GM12878 (cell line): ENCODE measurements around the gene ALS2. TPM values are rescaled to one million over a fixed set of nuclear protein-coding genes. Genes with fewer than 3 reads are reported as not detected.

Experiments
- ATAC-seq: fragments of 200-7000 bp; cut with Tn5 transposase; 3 replicates; pipeline ENCODE4 v1.9.1; 2020; ENCODE audit warnings: mild to moderate bottlenecking, moderate library complexity
- BruUV-seq: library from RNA; stranded (reverse); fragments of 400-500 nt; replicated peaks from 2 replicates; lab custom pipeline; 2021; lab: Mats Ljungman, UMichigan
- CTCF ChIA-PET: fragments of 300-600 bp; sonication (Branson Sonifier 250); formaldehyde crosslinking; extraction: SDS; loops from one replicate; lab custom pipeline; 2021; ENCODE audit warnings: inconsistent platforms; lab: Yijun Ruan, JAX
- POLR2A ChIA-PET: fragments of 350-600 bp; formaldehyde crosslinking; extraction: SDS; loops from one replicate; lab custom pipeline; 2021; ENCODE audit warnings: inconsistent platforms; lab: Charles Lee
- RAD21 ChIA-PET: fragments of 300-600 bp; sonication (Branson Sonifier 250); formaldehyde crosslinking; loops from one replicate; lab custom pipeline; 2023; ENCODE audit warnings: antibody characterized with exemption; ENCODE audit not compliant: unreplicated experiment; lab: Charles Lee
- SMC1A ChIA-PET: fragments of 300-600 bp; sonication (Branson Sonifier 250); formaldehyde crosslinking; loops from one replicate; lab custom pipeline; 2023; ENCODE audit not compliant: unreplicated experiment, uncharacterized antibody; lab: Charles Lee
- DNase-seq: peaks from one replicate; pipeline ENCODE4 v3.0.0-alpha.2; 2011; ENCODE audit warnings: low read depth, low spot score
- FAIRE-seq: peaks from 3 replicates; lab custom pipeline; 2011; peaks lifted over from hg19 to GRCh38; lab: Jason Lieb, UNC
- H2AFZ ChIP-seq: 2 replicates; pipeline ENCODE4 v1.6.0; 2011; ENCODE audit warnings: low read depth, low read length, control low read depth; ENCODE audit not compliant: control insufficient read depth
- H3K27ac ChIP-seq: 2 replicates; pipeline ENCODE4 v1.5.1; 2011; ENCODE audit warnings: control low read depth; ENCODE audit not compliant: control insufficient read depth, insufficient read depth
- H3K27me3 ChIP-seq, 2 experiments: replicated peaks in 1 of 2; 2 replicates each; pipeline versions ENCODE4 v1.6.0 to v1.6.1; 2011; ENCODE audit warnings: low read length in 1 of 2; ENCODE audit not compliant: control insufficient read depth in 2 of 2, insufficient read depth in 2 of 2
- H3K36me3 ChIP-seq, 2 experiments: 2 replicates each; pipeline ENCODE4 v1.5.1; 2011; ENCODE audit warnings: low read length in 1 of 2; ENCODE audit not compliant: control insufficient read depth in 2 of 2, insufficient read depth in 2 of 2
- H3K4me1 ChIP-seq: 2 replicates; pipeline ENCODE4 v1.6.1; 2011; ENCODE audit warnings: mild to moderate bottlenecking, low read length, moderate library complexity, mixed read lengths; ENCODE audit not compliant: control insufficient read depth, insufficient read depth
- H3K4me2 ChIP-seq: 2 replicates; pipeline ENCODE4 v1.6.0; 2011; ENCODE audit warnings: control low read depth; ENCODE audit not compliant: control insufficient read depth, insufficient read depth
- H3K4me3 ChIP-seq: fragments of 200-600 bp; sonication (generic); 2 replicates; pipeline ENCODE4 v1.5.1; 2016
- H3K79me2 ChIP-seq: 2 replicates; pipeline ENCODE4 v1.6.0; 2011; ENCODE audit warnings: low read length; ENCODE audit not compliant: control insufficient read depth, insufficient read depth
- H3K9ac ChIP-seq: 2 replicates; pipeline ENCODE4 v1.8.0; 2011; ENCODE audit warnings: low read length, control low read depth, mixed read lengths; ENCODE audit not compliant: control insufficient read depth, insufficient read depth
- H3K9me3 ChIP-seq: replicated peaks from 3 replicates; pipeline ENCODE4 v1.5.1; 2011; ENCODE audit warnings: mild to moderate bottlenecking, low read length; ENCODE audit not compliant: control insufficient read depth, insufficient read depth
- H4K20me1 ChIP-seq: 2 replicates; pipeline ENCODE4 v1.6.0; 2011; ENCODE audit not compliant: control insufficient read depth, insufficient read depth
- BCL11A ChIP-seq: IDR thresholded peaks from 2 replicates; pipeline ENCODE4 v1.6.1; 2011; ENCODE audit warnings: low read depth, low read length
- BCL3 ChIP-seq: IDR thresholded peaks from 2 replicates; pipeline ENCODE4 v1.6.1; 2011; ENCODE audit warnings: borderline replicate concordance, low read depth, mild to moderate bottlenecking, moderate library complexity, low read length; ENCODE audit not compliant: insufficient read depth, poor library complexity, severe bottlenecking
- BMI1 ChIP-seq: fragments of 450-650 bp; IDR thresholded peaks from 2 replicates; pipeline ENCODE4 v1.6.1; 2016; ENCODE audit warnings: mild to moderate bottlenecking, moderate library complexity, borderline replicate concordance
- CREB1 ChIP-seq: IDR thresholded peaks from 2 replicates; pipeline ENCODE4 v1.6.1; 2012; ENCODE audit warnings: low read depth, mild to moderate bottlenecking, inconsistent platforms
- MEF2B ChIP-seq: fragments of 450-650 bp; IDR thresholded peaks from 2 replicates; pipeline ENCODE4 v1.6.1; 2018; ENCODE audit warnings: mild to moderate bottlenecking, moderate library complexity; ENCODE audit not compliant: partially characterized antibody, poor library complexity, severe bottlenecking
- MTA2 ChIP-seq: fragments of 450-650 bp; IDR thresholded peaks from 2 replicates; pipeline ENCODE4 v1.6.1; 2016; ENCODE audit warnings: low read depth, mild to moderate bottlenecking, moderate library complexity
- PAX5 ChIP-seq: IDR thresholded peaks from 2 replicates; pipeline ENCODE4 v1.6.1; 2011; ENCODE audit warnings: low read depth, low read length, borderline replicate concordance
- TCF3 ChIP-seq: IDR thresholded peaks from 2 replicates; pipeline ENCODE4 v1.6.1; 2012; ENCODE audit warnings: low read depth, mild to moderate bottlenecking, low read length, borderline replicate concordance; ENCODE audit not compliant: insufficient read depth
- ZNF207 ChIP-seq: fragments of 450-650 bp; IDR thresholded peaks from 2 replicates; pipeline ENCODE4 v1.6.1; 2014; ENCODE audit warnings: antibody characterized with exemption, mild to moderate bottlenecking, borderline replicate concordance
- WGBS: methylation state at CpG from one replicate; pipeline ENCODE4 v1.1.6; 2016; ENCODE audit warnings: low lambda C conversion rate; ENCODE audit not compliant: insufficient replicate concordance, insufficient coverage; ENCODE audit errors: missing lambda C conversion rate; 5-methylcytosine and 5-hydroxymethylcytosine counted together
- in situ Hi-C: fragments of 300-500 bp; cut with MboI; formaldehyde crosslinking; loops from 9 replicates; pipeline ENCODE4 v1.14.3; 2018; ENCODE audit warnings: mixed read lengths
- intact Hi-C: fragments of 100-400 bp; cut with micrococcal nuclease; formaldehyde crosslinking; loops from one replicate; pipeline ENCODE4 v1.14.2; 2022; ENCODE audit not compliant: unreplicated experiment
- polyA plus RNA-seq, 11 experiments: library from polyadenylated mRNA; depleted of rRNA in 4 of 11; unstranded in 6 of 11; stranded (reverse) in 5 of 11; fragments of >200 nt; fragmentation: Nextera tagmentation in 4 of 11; fragmentation: Illumina TruSeq in 1 of 11; extraction: Ambion mirVana in 4 of 11; extraction: Trizol in 1 of 11; gene quantifications; 1 replicate in 1 of 11; 2 replicates in 10 of 11; pipeline versions ENCODE4 v1.2.1 to v1.2.3, GENCODE V29; 2011 to 2016; ENCODE audit warnings: inconsistent platforms in 2 of 11, missing spikeins in 2 of 11, low read depth in 1 of 11
- total RNA-seq, 4 experiments: library from RNA; depleted of rRNA in 3 of 4; stranded (reverse); fragments of >200 nt in 3 of 4; fragmentation: Illumina TruSeq in 1 of 4; extraction: Trizol in 1 of 4; gene quantifications; 2 replicates each; pipeline versions ENCODE4 v1.2.1 to v1.2.3, GENCODE V29; 2013 to 2021
- TF ChIP-seq, protein P1 (sequence below): fragments of 450-650 bp; conservative IDR thresholded peaks from 2 replicates; pipeline ENCODE4 v1.6.1; 2017; ENCODE audit warnings: mild to moderate bottlenecking, moderate library complexity

The ALS2 gene
- total and polyA plus RNA-seq, 10 of the 15 experiments (the other 5 are each of a cell fraction or from before 2014, with no cell fraction given) = 2.4 to 10.4 (median 7.7) TPM

- Histone ChIP-seq H3K27me3 (0 out of 4 replicates have a peak, but pooled peaks cover 0 to 2% of the 10 kb centered on the region in 2 experiments), H4K20me1 (no peaks in the 10 kb centered on the region), H3K4me2 (no peak overlapping the region), H3K36me3 (no peaks in the 10 kb centered on the region), H3K4me3 (no peak overlapping the region), H3K9ac (no peak overlapping the region), H3K9me3 (no peaks in the 10 kb centered on the region), H3K4me1 (no peaks in the 10 kb centered on the region), H3K27ac (no peak overlapping the region), H3K79me2 (no peaks in the 10 kb centered on the region), H2AFZ (no peak overlapping the region)
- DNase-seq (no peak), ATAC-seq (no peak), FAIRE-seq (no peak)
- intact Hi-C loops = no loop called here
- ChIA-PET POLR2A (no interaction called here), CTCF (no interaction called here), SMC1A (no interaction called here), RAD21 (no interaction called here)
- in situ Hi-C loops = no loop called here
- BruUV-seq = no TSS peak
- 64% methylated on average over 4 of the region's 4 CpGs for WGBS
- TF ChIP-seq BCL3 (no peak), ZNF207 (no peak), BMI1 (no peak), CREB1 (no peak), TCF3 (no peak), PAX5 (no peak), MEF2B (no peak), MTA2 (no peak), BCL11A (no peak)
- TF ChIP-seq, protein P1, sequence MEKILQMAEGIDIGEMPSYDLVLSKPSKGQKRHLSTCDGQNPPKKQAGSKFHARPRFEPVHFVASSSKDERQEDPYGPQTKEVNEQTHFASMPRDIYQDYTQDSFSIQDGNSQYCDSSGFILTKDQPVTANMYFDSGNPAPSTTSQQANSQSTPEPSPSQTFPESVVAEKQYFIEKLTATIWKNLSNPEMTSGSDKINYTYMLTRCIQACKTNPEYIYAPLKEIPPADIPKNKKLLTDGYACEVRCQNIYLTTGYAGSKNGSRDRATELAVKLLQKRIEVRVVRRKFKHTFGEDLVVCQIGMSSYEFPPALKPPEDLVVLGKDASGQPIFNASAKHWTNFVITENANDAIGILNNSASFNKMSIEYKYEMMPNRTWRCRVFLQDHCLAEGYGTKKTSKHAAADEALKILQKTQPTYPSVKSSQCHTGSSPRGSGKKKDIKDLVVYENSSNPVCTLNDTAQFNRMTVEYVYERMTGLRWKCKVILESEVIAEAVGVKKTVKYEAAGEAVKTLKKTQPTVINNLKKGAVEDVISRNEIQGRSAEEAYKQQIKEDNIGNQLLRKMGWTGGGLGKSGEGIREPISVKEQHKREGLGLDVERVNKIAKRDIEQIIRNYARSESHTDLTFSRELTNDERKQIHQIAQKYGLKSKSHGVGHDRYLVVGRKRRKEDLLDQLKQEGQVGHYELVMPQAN = no peak
Observed at GRCh38 chr2:201809633-201810032, 28.9 kb upstream of the ALS2 start.
